ENCODE measurements around the gene FLYWCH2. TPM values are rescaled to one million over a fixed set of nuclear protein-coding genes. Genes with fewer than 3 reads are reported as not detected.

The FLYWCH2 gene
- total and polyA plus RNA-seq, 2 donors (not counting 3 experiments of a cell fraction or from before 2014, with no cell fraction given): 18.3 to 34.6 TPM

DNA sequence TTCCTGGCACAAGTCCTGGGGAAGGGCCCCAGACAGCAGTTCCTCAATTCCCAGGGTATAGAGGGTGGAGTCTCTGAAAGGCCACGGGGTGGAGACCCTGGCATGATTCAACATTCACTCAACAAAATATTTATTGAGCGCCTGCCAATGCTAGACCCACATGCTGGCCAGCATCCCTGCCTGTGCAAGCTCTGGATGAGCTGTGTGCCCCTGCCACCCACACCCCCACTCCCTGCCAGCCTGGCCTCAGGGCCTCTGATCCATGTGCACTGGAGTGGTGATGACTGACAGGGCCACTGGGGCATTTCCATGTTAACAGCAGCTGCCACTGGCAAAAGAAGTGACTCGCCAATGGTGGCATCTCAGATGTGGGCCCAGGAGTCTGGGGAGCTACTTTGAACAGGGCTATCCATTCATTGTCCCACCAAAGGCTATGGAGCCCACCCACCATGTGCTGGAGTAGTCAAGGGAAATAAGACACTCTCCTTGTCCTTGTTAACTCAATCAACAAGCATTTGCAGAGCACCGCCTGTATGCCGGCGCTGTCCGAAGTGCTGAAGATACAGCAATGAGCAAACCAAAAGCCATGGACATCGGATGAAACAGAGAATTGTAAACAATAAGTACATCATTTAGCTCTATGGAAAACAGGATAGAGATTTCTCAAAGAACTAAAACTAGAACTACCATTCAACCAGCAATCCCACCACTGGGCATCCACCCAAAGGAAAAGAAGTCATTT is 22.0 kb upstream of the FLYWCH2 start:
- no TSS peak for BruUV-seq (replicated peaks)
- ChIA-PET POLR2A (no interaction called here), CTCF (interaction anchor here (0.8 to 1.6 kb wide), 2 partner anchors 7 to 22 kb away, joined by 3 to 11 read pairs; no protein-coding TSS in a partner anchor)
- DNase-seq (ENCODE audit: low read depth, low spot score): no peak
- no peak overlapping the region for H3K27ac ChIP-seq (ENCODE audit: insufficient read depth, low read depth, low read length)
- no peaks in the 10 kb centered on the region for H3K36me3 ChIP-seq (ENCODE audit: control insufficient read depth in 2 of 2, extremely low read depth in 1 of 2, insufficient read depth in 2 of 2, low read length in 2 of 2)
- H3K9me1 ChIP-seq (replicated peaks; ENCODE audit: control insufficient read depth, extremely low read depth, insufficient read depth, low read length): no peaks in the 10 kb centered on the region
- TF ChIP-seq MYC (IDR thresholded peaks at IDR 0.05; ENCODE audit: low read depth, low read length): no peak
- no peak for TF ChIP-seq JUN (IDR thresholded peaks at IDR 0.05; ENCODE audit: borderline replicate concordance, insufficient read depth, insufficient read length, low read depth)
- TF ChIP-seq POLR2A (IDR thresholded peaks at IDR 0.05; ENCODE audit: low read depth, low read length): no peak
- no peak for TF ChIP-seq GATA2 (IDR thresholded peaks at IDR 0.05; ENCODE audit: insufficient read depth, insufficient read length, low read depth, low read length)
- no peak for TF ChIP-seq EZH2 (IDR thresholded peaks at IDR 0.05; ENCODE audit: borderline replicate concordance, low read depth, low read length, severe bottlenecking)
- TF ChIP-seq, protein P1, sequence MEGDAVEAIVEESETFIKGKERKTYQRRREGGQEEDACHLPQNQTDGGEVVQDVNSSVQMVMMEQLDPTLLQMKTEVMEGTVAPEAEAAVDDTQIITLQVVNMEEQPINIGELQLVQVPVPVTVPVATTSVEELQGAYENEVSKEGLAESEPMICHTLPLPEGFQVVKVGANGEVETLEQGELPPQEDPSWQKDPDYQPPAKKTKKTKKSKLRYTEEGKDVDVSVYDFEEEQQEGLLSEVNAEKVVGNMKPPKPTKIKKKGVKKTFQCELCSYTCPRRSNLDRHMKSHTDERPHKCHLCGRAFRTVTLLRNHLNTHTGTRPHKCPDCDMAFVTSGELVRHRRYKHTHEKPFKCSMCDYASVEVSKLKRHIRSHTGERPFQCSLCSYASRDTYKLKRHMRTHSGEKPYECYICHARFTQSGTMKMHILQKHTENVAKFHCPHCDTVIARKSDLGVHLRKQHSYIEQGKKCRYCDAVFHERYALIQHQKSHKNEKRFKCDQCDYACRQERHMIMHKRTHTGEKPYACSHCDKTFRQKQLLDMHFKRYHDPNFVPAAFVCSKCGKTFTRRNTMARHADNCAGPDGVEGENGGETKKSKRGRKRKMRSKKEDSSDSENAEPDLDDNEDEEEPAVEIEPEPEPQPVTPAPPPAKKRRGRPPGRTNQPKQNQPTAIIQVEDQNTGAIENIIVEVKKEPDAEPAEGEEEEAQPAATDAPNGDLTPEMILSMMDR (IDR thresholded peaks at IDR 0.05; ENCODE audit: extremely low read depth in 1 of 2, insufficient read depth in 1 of 2, low read depth in 1 of 2, low read length in 2 of 2): no peak
- TF ChIP-seq POLR2AphosphoS5 (IDR thresholded peaks at IDR 0.05; ENCODE audit: insufficient read depth, low read depth, low read length): no peak
- TF ChIP-seq FOS (IDR thresholded peaks at IDR 0.05; ENCODE audit: borderline replicate concordance, insufficient read depth, low read length): no peak
- TF ChIP-seq, protein P2, sequence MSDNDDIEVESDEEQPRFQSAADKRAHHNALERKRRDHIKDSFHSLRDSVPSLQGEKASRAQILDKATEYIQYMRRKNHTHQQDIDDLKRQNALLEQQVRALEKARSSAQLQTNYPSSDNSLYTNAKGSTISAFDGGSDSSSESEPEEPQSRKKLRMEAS (IDR thresholded peaks at IDR 0.05; ENCODE audit: insufficient read depth, insufficient read length): no peak
- H3K4me2 ChIP-seq (ENCODE audit: insufficient read depth, low read length): no peak overlapping the region
- peaks cover 2 to 7% of the 10 kb centered on the region in 2 experiments for H3K27me3 ChIP-seq (ENCODE audit: control insufficient read depth in 2 of 2, insufficient read depth in 2 of 2, low read length in 2 of 2)
- H4K20me1 ChIP-seq (replicated peaks; ENCODE audit: control insufficient read depth, extremely low read depth, insufficient read depth, low read length): no peaks in the 10 kb centered on the region
- no peaks in the 10 kb centered on the region for H3K9me3 ChIP-seq (replicated peaks; ENCODE audit: control insufficient read depth, insufficient read depth, low read length)
- H3K4me3 ChIP-seq (replicated peaks in 1 of 3; ENCODE audit: insufficient read depth in 1 of 3, low read depth in 1 of 3, low read length in 3 of 3): no peak overlapping the region
- H3K4me1 ChIP-seq (ENCODE audit: control insufficient read depth, extremely low read depth, insufficient read depth, low read length): no peaks in the 10 kb centered on the region
- dilution Hi-C loops (cut with MboI; ENCODE audit: extremely low pct_ligation_motif_present, low sequenced_read_pairs) (no loop called here), intact Hi-C loops (cut with micrococcal nuclease) (no loop called here)
- H3K79me2 ChIP-seq (ENCODE audit: control insufficient read depth, insufficient read depth, low read length): no peaks in the 10 kb centered on the region
- no peak for FAIRE-seq
- H2AFZ ChIP-seq (ENCODE audit: low read depth, low read length): no peak overlapping the region
- no peak overlapping the region for H3K9ac ChIP-seq (replicated peaks; ENCODE audit: extremely low read depth, insufficient read depth, low read length)

Data from endothelial cell of umbilical vein (primary cell).